GM21619 (cell line): ENCODE measurements around the gene PKD2.
"Not testable (repeated sequence)": the region's sequence is repeated elsewhere in the genome, so short reads cannot be mapped to it uniquely, and the experiment has no call there.

Source experiments
- ATAC-seq: cut with Tn5 transposase; IDR thresholded peaks from one replicate; pipeline ENCODE4 v1.9.1; 2021; ENCODE audit not compliant: unreplicated experiment

PKD2 gene

GRCh38 chr4:88109123-88109881, 101.9 kb downstream of the PKD2 start:
- ATAC-seq: no peak

- no peak for ATAC-seq
Observed at GRCh38 chr4:88110826-88111225, 103.4 kb downstream of the PKD2 start.

- no peak for ATAC-seq
Observed at GRCh38 chr4:88112856-88113255, 105.4 kb downstream of the PKD2 start.

GRCh38 chr4:88115587-88115986, 108.2 kb downstream of the PKD2 start:
- no peak for ATAC-seq

- no peak for ATAC-seq
Observed at GRCh38 chr4:88119943-88120342, 112.5 kb downstream of the PKD2 start.

GRCh38 chr4:88122260-88122659, 114.8 kb downstream of the PKD2 start:
- not testable (repeated sequence) for ATAC-seq
